HG03575 (cell line): Measurements from ENCODE around the gene HMCN2.

ENCODE experiments used
- ATAC-seq: cut with Tn5 transposase; IDR thresholded peaks from one replicate; pipeline ENCODE4 v1.9.1; 2021; ENCODE audit not compliant: unreplicated experiment, insufficient number of reproducible peaks, low FRiP score; ENCODE audit errors: extremely low read depth

Gene HMCN2

GRCh38 chr9:130321539-130321938 is 56.0 kb downstream of the HMCN2 start:
- no peak for ATAC-seq

DNA sequence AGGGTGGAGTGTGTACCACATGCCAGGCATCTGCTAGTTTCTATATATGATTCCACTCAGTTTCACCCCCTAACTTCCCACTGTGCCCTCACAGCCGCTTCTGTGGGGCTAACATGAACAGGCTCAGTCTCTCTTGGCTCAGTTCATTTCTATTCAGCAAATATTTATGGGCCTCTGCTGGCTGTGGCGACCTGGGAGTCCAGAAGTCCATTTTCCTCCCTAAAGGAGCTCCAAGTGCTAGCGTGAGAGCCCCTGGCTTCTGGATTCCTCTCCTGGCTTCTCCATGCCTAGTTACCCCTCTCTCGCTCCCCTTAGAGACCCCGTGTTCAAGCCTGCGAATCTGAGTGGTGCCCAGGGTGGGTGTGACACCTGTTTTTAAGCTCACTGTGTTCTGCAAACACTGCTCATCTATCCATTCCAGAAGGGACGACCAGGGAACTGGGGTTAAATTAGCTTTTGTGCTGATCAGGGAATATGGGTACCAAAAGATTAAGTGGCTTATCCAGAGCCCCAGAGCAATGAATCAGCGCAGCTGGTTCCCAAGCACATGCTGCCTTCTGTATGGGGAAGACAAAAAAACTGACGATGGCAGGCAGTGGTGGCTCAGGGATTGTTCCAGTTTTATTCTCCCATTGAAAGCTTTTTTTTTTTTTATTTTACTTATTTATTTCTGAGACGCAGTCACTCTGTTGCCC is 57.6 kb downstream of the HMCN2 start:
- ATAC-seq: no peak

DNA sequence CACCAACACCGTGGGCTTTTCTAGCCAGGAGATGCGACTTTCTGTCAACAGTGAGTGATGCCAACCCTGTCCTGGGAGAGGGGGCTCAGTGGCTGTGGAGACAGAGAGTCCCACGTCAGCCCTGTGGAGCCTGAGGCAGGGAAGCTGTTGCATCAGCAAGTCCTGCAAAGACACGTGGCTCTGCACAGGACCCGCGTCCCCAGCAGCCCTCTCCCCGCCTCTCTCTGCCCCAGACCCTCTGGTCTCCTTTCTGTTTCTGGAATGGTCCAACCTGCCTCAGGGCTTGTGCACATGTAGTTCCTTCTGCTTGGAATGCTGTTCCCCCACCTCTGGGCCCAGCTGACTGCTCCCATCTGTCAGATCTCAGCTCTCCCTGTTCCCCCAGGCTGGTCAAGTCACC is 60.4 kb downstream of the HMCN2 start:
- no peak for ATAC-seq

DNA sequence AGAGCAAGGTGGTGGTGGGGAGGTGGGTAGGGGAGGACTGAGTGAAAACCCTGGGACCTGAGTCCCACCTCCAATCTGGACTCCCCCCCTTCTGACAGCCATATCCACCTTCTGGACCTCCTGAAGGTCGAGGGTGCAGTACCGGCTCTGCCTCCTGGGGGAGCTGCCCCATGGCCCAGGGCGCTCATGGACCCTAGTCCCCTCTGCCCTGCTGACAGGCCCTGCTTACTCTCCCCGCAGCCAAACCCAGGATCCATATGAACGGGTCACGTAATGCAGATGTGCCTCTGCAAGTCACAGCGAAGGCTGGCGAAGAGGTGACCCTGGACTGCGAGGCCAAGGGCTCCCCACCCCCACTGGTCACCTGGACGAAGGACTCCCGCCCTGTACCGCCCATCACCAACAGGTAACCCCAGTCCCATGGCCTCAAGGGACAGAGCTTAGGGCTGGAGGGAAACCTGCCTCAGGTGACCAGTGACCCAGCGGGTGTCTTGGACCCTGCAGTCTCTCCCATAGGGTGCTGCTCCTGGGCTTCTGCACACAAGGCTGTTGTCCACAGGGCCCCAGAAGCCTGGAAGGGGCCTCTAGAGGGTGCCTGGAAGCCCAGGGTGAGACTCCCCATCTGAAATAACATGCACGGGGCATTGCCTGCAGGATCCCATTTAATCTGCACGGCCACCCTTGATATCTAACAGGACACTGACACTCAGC is 61.7 kb downstream of the HMCN2 start:
- ATAC-seq: no peak

DNA sequence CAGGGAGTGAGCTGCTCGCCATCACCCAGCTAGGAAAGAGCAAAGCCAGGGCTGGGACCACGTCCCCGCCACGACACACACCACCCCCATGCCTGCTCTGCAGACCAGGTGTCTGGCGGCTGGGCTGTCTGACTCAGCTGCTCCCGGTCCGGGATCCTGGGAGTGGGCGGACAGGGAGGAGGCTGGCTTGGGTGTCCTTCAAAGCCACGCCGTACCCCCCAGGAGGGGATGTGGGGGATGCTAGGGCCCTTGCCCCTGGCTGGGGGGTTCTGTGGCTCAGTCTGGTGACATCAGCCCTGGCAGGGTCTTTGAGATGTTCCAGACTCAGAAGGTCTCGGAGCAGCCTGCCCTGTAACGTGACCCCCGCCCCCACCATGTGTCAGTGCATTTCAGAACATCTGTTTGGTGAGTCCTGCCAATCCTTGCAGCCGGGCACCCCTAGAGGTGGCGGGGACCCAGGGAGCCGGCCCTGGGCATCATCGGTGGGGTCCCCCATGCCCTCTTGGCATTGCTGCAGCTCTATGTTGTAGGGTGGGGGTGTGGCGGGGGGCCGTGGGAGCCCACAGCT is 62.3 kb downstream of the HMCN2 start:
- no peak for ATAC-seq

- ATAC-seq: no peak
Measured at GRCh38 chr9:130328349-130328801, 62.8 kb downstream of the HMCN2 start.

DNA sequence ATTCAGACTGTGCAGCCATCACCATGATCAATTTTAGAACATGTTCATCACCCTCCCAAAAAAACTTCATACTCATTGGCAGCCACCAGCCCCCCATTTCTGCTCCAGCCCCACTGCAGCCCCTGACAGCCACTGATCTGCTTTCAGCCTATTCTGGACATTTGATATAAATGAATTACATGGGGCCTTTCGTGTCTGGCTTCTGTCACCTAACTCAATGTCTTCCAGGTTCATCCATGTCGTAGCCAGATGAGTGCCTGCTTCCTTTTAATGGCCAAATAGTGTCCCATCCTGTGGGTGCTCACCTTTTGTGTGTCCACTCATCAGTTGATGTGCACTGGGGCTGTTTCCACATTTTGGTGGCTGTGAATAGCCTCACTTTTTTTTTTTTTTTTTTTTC is 63.5 kb downstream of the HMCN2 start:
- no peak for ATAC-seq

DNA sequence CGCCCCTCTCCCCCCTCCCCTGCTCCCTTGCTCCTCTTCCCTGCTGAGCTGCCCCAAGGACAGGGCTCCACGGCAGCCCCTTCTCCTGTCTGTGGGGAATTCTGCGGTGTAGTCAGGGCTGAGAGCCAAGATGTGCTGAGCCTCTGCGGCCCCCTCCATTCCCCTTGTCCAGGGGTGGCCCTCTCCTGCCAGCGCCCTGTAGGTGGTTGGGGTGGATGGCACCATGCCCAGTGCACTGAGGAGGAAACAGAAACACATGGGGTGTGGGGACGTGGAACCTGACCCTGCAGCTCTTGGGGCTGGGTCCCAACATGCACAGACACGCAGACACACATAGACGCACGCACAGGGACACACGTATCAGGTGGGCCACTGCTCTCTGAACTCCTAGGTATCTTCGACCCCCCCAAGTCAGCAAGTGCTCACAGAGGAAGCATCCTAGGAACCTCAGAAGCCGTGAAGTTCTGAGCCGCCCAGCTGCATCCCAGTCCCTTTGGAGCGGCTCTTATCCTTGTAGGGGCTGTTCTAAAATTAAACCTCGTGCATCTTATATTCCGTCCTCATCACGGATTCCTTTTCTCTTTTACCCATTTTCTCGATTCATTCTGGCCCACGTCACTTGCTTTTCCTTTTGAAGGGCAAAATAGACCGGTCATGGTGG is 64.8 kb downstream of the HMCN2 start:
- ATAC-seq: no peak

GRCh38 chr9:130331061-130331460 is 65.5 kb downstream of the HMCN2 start:
- no peak for ATAC-seq

DNA sequence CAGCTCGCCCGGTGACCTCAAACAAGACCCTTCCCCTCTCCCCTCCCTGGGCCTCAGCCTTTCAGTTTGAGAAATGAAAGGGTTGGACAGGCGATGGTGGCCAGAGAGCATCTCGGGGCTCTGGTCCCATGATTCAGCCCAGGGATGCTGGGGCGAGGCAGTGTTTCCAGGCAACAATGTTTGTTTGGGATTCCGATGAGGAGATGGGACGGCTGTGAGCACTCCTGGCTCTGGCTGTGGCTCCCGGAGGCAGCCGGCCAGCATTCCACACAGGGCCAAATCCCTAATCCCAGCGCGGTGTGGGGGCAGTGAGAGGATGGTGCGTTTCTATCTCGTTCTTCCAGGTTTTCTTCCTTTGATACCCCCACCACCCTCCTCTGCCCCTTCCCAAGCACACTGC is 66.0 kb downstream of the HMCN2 start:
- ATAC-seq: no peak

GRCh38 chr9:130332384-130332926 is 66.9 kb downstream of the HMCN2 start:
- ATAC-seq: no peak

DNA sequence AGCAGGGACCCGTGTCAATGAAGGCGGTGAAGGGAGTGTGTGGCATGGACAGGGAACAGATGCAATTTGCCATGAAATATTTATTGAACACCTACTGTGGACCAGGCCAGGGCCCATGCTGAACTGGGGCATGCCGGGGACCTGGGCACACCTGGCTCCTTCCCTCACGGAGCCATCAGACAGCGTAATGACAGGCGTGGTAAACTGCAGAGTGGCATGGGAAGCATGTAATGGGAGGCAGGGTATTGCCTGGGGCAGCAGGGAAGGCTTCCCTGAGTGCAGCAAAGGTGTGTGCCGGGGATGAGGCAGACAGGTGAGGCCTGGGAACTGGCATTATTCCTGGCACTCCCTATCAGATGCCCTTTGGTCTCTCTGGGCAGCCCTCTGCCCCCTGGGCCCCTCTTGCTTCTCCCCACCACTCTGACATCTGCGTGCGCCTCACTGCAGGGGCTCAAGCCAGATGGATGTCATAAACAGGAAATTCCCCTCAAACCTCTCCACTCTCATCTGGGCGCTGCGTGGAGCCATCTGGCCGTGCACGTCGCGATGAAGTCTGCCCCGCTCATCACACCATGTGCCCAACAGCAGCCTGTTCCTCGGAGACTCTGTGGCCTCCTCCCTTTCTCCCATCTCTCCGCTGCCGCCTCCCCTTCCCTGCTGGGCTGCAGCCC is 67.6 kb downstream of the HMCN2 start:
- no peak for ATAC-seq

DNA sequence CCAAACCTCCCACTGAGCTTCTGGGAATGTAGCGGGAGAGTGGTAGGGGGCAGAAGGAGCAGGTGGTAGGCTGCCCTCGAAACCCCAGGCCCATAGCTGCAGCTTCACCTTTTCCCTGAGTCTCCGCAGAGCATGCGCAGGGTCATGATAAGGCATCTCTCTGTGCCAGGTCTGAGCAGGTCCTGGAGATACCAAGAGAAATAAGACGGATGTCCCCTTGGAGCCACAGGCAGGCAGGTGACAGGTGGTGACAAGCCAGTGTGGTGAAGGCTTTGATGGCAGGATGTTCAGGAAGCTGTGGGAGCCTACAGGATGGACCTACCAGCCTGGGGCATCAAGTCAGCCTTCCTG is 68.1 kb downstream of the HMCN2 start:
- no peak for ATAC-seq

DNA sequence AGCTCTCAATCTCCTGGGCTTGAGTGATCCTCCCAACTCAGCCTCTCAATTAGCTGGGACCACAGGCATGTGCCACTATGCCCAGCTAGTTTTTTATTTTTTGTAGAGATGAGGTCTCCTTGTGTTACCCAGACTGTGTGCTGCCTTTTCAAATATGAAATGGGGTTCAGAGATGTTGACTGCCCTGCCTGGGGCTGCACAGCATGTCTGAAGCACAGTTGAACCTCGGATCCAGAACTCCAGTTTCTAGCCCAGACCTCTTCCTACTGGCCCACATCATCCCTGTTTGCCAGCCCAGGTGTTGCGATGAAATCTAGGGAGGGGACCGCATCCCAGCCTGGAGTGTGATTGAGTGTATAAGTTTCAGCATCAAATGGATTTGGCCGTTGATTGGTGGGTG is 69.4 kb downstream of the HMCN2 start:
- ATAC-seq: no peak

- ATAC-seq: no peak
Measured at GRCh38 chr9:130336027-130336610, 70.6 kb downstream of the HMCN2 start.

- ATAC-seq: no peak
Measured at GRCh38 chr9:130336885-130337284, 71.3 kb downstream of the HMCN2 start.

DNA sequence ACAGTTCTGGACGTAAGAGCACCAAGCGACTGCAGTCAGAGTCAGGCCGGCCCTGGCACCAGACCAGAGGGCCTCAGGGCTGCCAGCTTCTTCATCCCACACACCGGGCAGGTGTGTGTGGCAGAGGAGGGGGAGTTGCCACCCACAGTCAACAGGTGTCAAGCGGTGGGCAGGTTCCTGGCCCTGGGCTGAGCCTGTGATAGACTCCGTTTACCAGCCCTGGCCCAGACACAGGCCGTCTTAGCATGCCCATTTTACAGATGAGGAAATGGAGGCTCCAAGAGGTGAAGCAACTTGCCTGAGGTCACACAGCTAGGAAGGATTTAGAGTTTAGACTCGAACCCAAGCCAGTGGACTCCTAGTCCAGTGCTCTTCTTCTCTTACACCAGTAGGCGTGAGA is 71.8 kb downstream of the HMCN2 start:
- no peak for ATAC-seq

- ATAC-seq: no peak
Measured at GRCh38 chr9:130337784-130338380, 72.3 kb downstream of the HMCN2 start.
